22Rv1 (cell line): Measurements from ENCODE around the gene KCTD20.

Source experiments
- ZFX ChIP-seq: fragments of 450-650 bp; IDR thresholded peaks from 2 replicates; pipeline ENCODE4 v1.6.1; 2017; ENCODE audit warnings: antibody characterized with exemption, borderline replicate concordance
- TF ChIP-seq, protein P1 (sequence below): fragments of 450-650 bp; IDR thresholded peaks from 2 replicates; pipeline ENCODE4 v1.5.1; 2017; ENCODE audit warnings: mild to moderate bottlenecking

DNA sequence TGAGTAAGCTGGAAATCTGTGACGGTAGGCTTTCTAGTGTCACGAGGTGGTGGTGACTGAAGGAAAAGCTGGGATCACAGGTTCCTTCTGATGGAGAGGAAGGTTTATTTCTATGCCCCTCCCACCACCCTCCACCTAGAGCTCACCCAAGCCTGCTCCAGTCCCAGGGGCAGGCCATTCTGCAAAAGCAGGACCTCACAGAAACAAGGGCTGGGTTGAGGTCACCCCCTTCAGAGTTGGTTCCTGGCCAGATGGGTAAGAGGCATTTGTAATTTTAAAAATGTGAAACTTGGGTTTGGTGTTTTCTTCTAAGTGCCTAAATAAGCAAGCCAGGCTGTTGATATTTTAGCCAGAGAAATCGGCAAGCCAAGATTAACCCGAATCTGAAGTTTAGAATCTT lies 46.6 kb downstream of the KCTD20 start:
- TF ChIP-seq, protein P1, sequence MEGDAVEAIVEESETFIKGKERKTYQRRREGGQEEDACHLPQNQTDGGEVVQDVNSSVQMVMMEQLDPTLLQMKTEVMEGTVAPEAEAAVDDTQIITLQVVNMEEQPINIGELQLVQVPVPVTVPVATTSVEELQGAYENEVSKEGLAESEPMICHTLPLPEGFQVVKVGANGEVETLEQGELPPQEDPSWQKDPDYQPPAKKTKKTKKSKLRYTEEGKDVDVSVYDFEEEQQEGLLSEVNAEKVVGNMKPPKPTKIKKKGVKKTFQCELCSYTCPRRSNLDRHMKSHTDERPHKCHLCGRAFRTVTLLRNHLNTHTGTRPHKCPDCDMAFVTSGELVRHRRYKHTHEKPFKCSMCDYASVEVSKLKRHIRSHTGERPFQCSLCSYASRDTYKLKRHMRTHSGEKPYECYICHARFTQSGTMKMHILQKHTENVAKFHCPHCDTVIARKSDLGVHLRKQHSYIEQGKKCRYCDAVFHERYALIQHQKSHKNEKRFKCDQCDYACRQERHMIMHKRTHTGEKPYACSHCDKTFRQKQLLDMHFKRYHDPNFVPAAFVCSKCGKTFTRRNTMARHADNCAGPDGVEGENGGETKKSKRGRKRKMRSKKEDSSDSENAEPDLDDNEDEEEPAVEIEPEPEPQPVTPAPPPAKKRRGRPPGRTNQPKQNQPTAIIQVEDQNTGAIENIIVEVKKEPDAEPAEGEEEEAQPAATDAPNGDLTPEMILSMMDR, result no peak
- no peak for TF ChIP-seq ZFX
